Measurements from ENCODE around the gene CHST11. TPM values are rescaled to one million over a fixed set of nuclear protein-coding genes. Genes with fewer than 3 reads are reported as not detected.

Gene CHST11
- total RNA-seq, 1 experiment from 2014 or later, result 6.7 TPM

DNA sequence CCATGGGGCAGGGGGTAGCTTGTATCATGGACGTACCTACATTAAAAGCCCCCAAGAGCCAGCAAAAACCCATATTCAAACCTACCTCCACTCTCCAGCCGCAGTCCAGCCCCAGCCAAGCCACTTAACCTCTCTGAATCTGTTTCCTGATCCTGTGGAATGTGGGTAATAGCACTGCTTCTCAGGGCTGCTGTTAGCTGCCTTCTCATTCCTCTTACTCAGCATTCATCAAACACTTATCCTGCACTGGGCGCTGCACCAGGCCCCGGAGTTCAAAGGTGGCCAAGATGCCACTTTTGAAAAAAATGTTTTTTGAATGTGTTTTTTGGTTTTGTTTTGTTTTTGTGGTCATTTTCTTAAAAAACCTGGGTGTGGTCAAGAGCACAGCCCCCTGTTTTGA is 237.4 kb downstream of the CHST11 start:
- Histone ChIP-seq H3T11ph (ENCODE audit: low read length) (no peak overlapping the region), H3K4me2 (ENCODE audit: insufficient read depth, insufficient read length, low read length) (no peak overlapping the region), H2BK15ac (ENCODE audit: low read depth, low read length) (no peak overlapping the region), H3K9ac (ENCODE audit: extremely low read depth, insufficient read length, low read length) (no peak overlapping the region), H2BK20ac (ENCODE audit: low read depth, low read length, poor library complexity, severe bottlenecking) (no peak overlapping the region), H3K56ac (ENCODE audit: insufficient read length, low read depth, low read length) (no peak overlapping the region), H2BK5ac (ENCODE audit: insufficient read length, low read length) (no peak overlapping the region), H3K23ac (ENCODE audit: insufficient read length, low read depth, low read length) (no peak overlapping the region), H4K20me1 (ENCODE audit: control insufficient read depth, insufficient read depth, insufficient read length) (no peaks in the 10 kb centered on the region), H3K14ac (ENCODE audit: insufficient read depth, low read length) (no peak overlapping the region), H2BK12ac (ENCODE audit: insufficient read length, low read depth, low read length) (no peak overlapping the region), H3K27ac (ENCODE audit: insufficient read length, low read depth, low read length) (no peak overlapping the region), H3K18ac (ENCODE audit: insufficient read length, low read depth, low read length) (no peak overlapping the region), H2AK5ac (ENCODE audit: insufficient read length, low read length) (no peak overlapping the region), H4K8ac (replicated peaks; ENCODE audit: insufficient read length, low read depth, low read length) (no peak overlapping the region), H2BK120ac (ENCODE audit: low read depth, low read length, poor library complexity, severe bottlenecking) (no peak overlapping the region), H3K79me2 (ENCODE audit: insufficient read depth, low read length) (no peaks in the 10 kb centered on the region), H2AFZ (ENCODE audit: low read length) (no peak overlapping the region), H4K91ac (ENCODE audit: insufficient read length, low read depth, low read length) (no peak overlapping the region), H3K23me2 (ENCODE audit: insufficient read length, low read depth, low read length, poor library complexity, severe bottlenecking) (no peaks in the 10 kb centered on the region), H4K5ac (ENCODE audit: insufficient read length, low read depth, low read length) (no peak overlapping the region), H3K4me1 (ENCODE audit: insufficient read depth, low read length) (no peaks in the 10 kb centered on the region), H3K9me3 (ENCODE audit: control insufficient read depth, low read depth, low read length) (no peaks in the 10 kb centered on the region), H3K79me1 (ENCODE audit: insufficient read depth, low read depth, low read length, poor library complexity, severe bottlenecking) (peaks cover 2% of the 10 kb centered on the region), H3K27me3 (ENCODE audit: insufficient read depth, low read length) (no peaks in the 10 kb centered on the region), H3K4ac (ENCODE audit: low read depth, low read length) (no peak overlapping the region)
- H3K4me3 Mint-ChIP-seq, result no peak overlapping the region
- TF ChIP-seq CTCF (conservative IDR thresholded peaks at IDR 0.05), result no peak
- H3K4me1 Mint-ChIP-seq, result peaks cover 11 to 13% of the 10 kb centered on the region in 2 experiments
- H3K36me3 Mint-ChIP-seq (ENCODE audit: insufficient read depth in 1 of 3, low read depth in 3 of 3), result peaks cover 7 to 11% (median 9%) of the 10 kb centered on the region in 3 experiments
- no peak for DNase-seq
- peaks cover 5 to 9% of the 10 kb centered on the region in 2 experiments for H3K9me3 Mint-ChIP-seq
- peak overlapping the region in 1 of 3 experiments; percentile 38; a peak in 1 of 7 replicates for H3K27ac Mint-ChIP-seq
- H3K27me3 Mint-ChIP-seq (ENCODE audit: low read depth), result no peaks in the 10 kb centered on the region; the same call in 1 of the 2 replicates
- no CpG with 5 or more reads among the region's 4 CpGs for WGBS (ENCODE audit: extremely low coverage, insufficient read length, low lambda C conversion rate)
